BJ (cell line): ENCODE measurements around the gene ABCC4. TPM values are rescaled to one million over a fixed set of nuclear protein-coding genes. Genes with fewer than 3 reads are reported as not detected.

Experiments used
- CTCF ChIA-PET: fragments of 350-600 bp; formaldehyde crosslinking; extraction: SDS; loops from one replicate; lab custom pipeline; 2021; ENCODE audit warnings: antibody characterized with exemption, inconsistent platforms; lab: Yijun Ruan, JAX
- POLR2A ChIA-PET: fragments of 300-600 bp; sonication (Branson Sonifier 250); formaldehyde crosslinking; extraction: SDS; loops from one replicate; lab custom pipeline; 2021; ENCODE audit warnings: antibody characterized with exemption; lab: Charles Lee
- DNase-seq: peaks from one replicate; pipeline ENCODE4 v3.0.0-alpha.2; 2011; ENCODE audit warnings: low read depth
- H3K27me3 ChIP-seq: 2 replicates; pipeline ENCODE4 v1.6.0; 2011; ENCODE audit warnings: low read length; ENCODE audit not compliant: control insufficient read depth, insufficient read depth
- H3K36me3 ChIP-seq: 2 replicates; pipeline ENCODE4 v1.5.1; 2011; ENCODE audit warnings: low read length; ENCODE audit not compliant: control insufficient read depth, insufficient read depth
- H3K4me3 ChIP-seq: 2 replicates; pipeline ENCODE4 v1.5.1; 2011; ENCODE audit warnings: low read depth, mild to moderate bottlenecking, control low read depth, low read length
- CTCF ChIP-seq: IDR thresholded peaks from 2 replicates; pipeline ENCODE4 v1.5.1; 2011; ENCODE audit warnings: low read depth, mild to moderate bottlenecking, control low read depth, inconsistent platforms, low read length, moderate library complexity; ENCODE audit not compliant: insufficient read depth
- polyA plus RNA-seq: library from polyadenylated mRNA; depleted of rRNA; stranded (reverse); fragments of >200 nt; gene quantifications from 2 replicates; pipeline ENCODE4 v1.2.3, GENCODE V29; 2011

ABCC4 gene
- polyA plus RNA-seq, 1 experiment, result 11.2 TPM

GRCh38 chr13:95226932-95227695 is 74.1 kb downstream of the ABCC4 start:
- ChIA-PET CTCF (interaction anchor here (0.6 to 1.8 kb wide), 3 partner anchors 12 to 78 kb away, joined by 3 to 6 read pairs (median 4); no protein-coding TSS in a partner anchor), POLR2A (no interaction called here)
- TF ChIP-seq CTCF, result no peak
- no peak for DNase-seq
- no peak overlapping the region for H3K4me3 ChIP-seq
- H3K27me3 ChIP-seq, result no peaks in the 10 kb centered on the region
- no peaks in the 10 kb centered on the region for H3K36me3 ChIP-seq

GRCh38 chr13:95226476-95226875 is 74.8 kb downstream of the ABCC4 start:
- TF ChIP-seq CTCF, result no peak
- no peaks in the 10 kb centered on the region for H3K36me3 ChIP-seq
- ChIA-PET CTCF (interaction anchor here (1.8 kb wide), 1 partner anchor 16 kb away, joined by 6 read pairs; no protein-coding TSS in a partner anchor), POLR2A (no interaction called here)
- no peak for DNase-seq
- H3K27me3 ChIP-seq, result no peaks in the 10 kb centered on the region
- no peak overlapping the region for H3K4me3 ChIP-seq

GRCh38 chr13:95226050-95226449 is 75.2 kb downstream of the ABCC4 start:
- DNase-seq, result no peak
- CTCF ChIA-PET, result interaction anchor here (1.8 kb wide), 1 partner anchor 16 kb away, joined by 6 read pairs; no protein-coding TSS in a partner anchor
- no peak for TF ChIP-seq CTCF
- POLR2A ChIA-PET, result no interaction called here
- H3K27me3 ChIP-seq, result no peaks in the 10 kb centered on the region
- no peaks in the 10 kb centered on the region for H3K36me3 ChIP-seq
- no peak overlapping the region for H3K4me3 ChIP-seq

- Histone ChIP-seq H3K36me3 (no peaks in the 10 kb centered on the region), H3K4me3 (no peak overlapping the region), H3K27me3 (no peaks in the 10 kb centered on the region)
- no peak for TF ChIP-seq CTCF
- CTCF ChIA-PET, result no interaction called here
- POLR2A ChIA-PET, result no interaction called here
- no peak for DNase-seq
Observed at GRCh38 chr13:95224064-95224463, 77.2 kb downstream of the ABCC4 start.

- CTCF ChIA-PET, result no interaction called here
- no peak for TF ChIP-seq CTCF
- Histone ChIP-seq H3K27me3 (no peaks in the 10 kb centered on the region), H3K36me3 (no peaks in the 10 kb centered on the region), H3K4me3 (no peak overlapping the region)
- POLR2A ChIA-PET, result no interaction called here
- DNase-seq, result no peak
Observed at GRCh38 chr13:95222733-95223018, 78.6 kb downstream of the ABCC4 start.
